Measurements from ENCODE around the gene IRF9. TPM values are rescaled to one million over a fixed set of nuclear protein-coding genes. Genes with fewer than 3 reads are reported as not detected.

IRF9 gene
- total and polyA plus RNA-seq, 4 donors: 75.3 to 124 (median 95.6) TPM

- Histone ChIP-seq H3K36me3 (ENCODE audit: control insufficient read depth in 4 of 4, insufficient read depth in 4 of 4, low read length in 4 of 4) (peaks cover 22 to 33% (median 23%) of the 10 kb centered on the region in 4 donors), H3K9me3 (ENCODE audit: control insufficient read depth in 4 of 4, insufficient read depth in 3 of 4, low read length in 3 of 4) (no peaks in the 10 kb centered on the region), H3K27me3 (ENCODE audit: control insufficient read depth in 3 of 3, insufficient read depth in 3 of 3, low read length in 2 of 3) (no peaks in the 10 kb centered on the region), H3K4me3 (no peak overlapping the region), H3K9ac (ENCODE audit: insufficient read depth in 1 of 2, low read length in 2 of 2) (no peak overlapping the region), H3K4me1 (ENCODE audit: control insufficient read depth in 5 of 5, insufficient read depth in 5 of 5, low read length in 5 of 5) (peaks cover 0 to 18% (median 7%) of the 10 kb centered on the region in 5 donors), H3K27ac (ENCODE audit: low read depth in 1 of 2, low read length in 1 of 2) (no peak overlapping the region)
- TF ChIP-seq CTCF (IDR thresholded peaks at IDR 0.05; ENCODE audit: control extremely low read depth, extremely low read depth): no peak
- 67 to 77% methylated on average over 6 of the region's 6 CpGs for WGBS, 2 donors
- no peak for ATAC-seq (ENCODE audit: insufficient read depth, low FRiP score)
- DNase-seq: peak in 1 of 3 donors; percentile 54
Measured at GRCh38 chr14:24116128-24116814, 44.8 kb upstream of the IRF9 start.

- no peak overlapping the region for H3K4me3 ChIP-seq
- peaks cover 0 to 18% (median 7%) of the 10 kb centered on the region in 5 donors for H3K4me1 ChIP-seq (ENCODE audit: control insufficient read depth in 5 of 5, insufficient read depth in 5 of 5, low read length in 5 of 5)
- H3K36me3 ChIP-seq (ENCODE audit: control insufficient read depth in 4 of 4, insufficient read depth in 4 of 4, low read length in 4 of 4): peaks cover 23 to 38% (median 25%) of the 10 kb centered on the region in 4 donors
- no peak overlapping the region for H3K27ac ChIP-seq (ENCODE audit: low read depth in 1 of 2, low read length in 1 of 2)
- DNase-seq: no peak
- no peaks in the 10 kb centered on the region for H3K9me3 ChIP-seq (ENCODE audit: control insufficient read depth in 4 of 4, insufficient read depth in 3 of 4, low read length in 3 of 4)
- WGBS, 2 donors: 87 to 90% methylated on average over 6 of the region's 6 CpGs
- no peak overlapping the region for H3K9ac ChIP-seq (ENCODE audit: insufficient read depth in 1 of 2, low read length in 2 of 2)
- no peak for TF ChIP-seq CTCF (IDR thresholded peaks at IDR 0.05; ENCODE audit: control extremely low read depth, extremely low read depth)
- ATAC-seq (ENCODE audit: insufficient read depth, low FRiP score): no peak
- no peaks in the 10 kb centered on the region for H3K27me3 ChIP-seq (ENCODE audit: control insufficient read depth in 3 of 3, insufficient read depth in 3 of 3, low read length in 2 of 3)
Measured at GRCh38 chr14:24117179-24117578, 43.9 kb upstream of the IRF9 start.

DNA sequence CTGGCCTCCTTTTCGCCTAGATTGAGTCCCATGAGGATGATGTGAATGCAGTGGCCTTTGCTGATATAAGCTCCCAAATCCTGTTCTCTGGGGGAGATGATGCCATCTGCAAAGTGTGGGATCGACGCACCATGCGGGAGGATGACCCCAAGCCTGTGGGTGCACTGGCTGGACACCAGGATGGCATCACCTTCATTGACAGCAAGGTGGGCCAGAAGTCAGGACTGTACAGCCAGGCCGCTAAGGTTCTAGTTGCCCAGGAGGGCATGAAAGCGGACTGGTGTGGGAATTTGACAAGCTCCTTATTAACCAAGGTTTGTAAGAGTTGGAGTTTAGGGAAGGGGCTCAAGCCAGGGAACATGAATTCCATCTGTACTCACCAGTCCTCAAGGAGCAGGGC lies 41.4 kb upstream of the IRF9 start:
- DNase-seq (no peak), ATAC-seq (ENCODE audit: insufficient read depth, low FRiP score) (no peak)
- Histone ChIP-seq H3K36me3 (ENCODE audit: control insufficient read depth in 4 of 4, insufficient read depth in 4 of 4, low read length in 4 of 4) (peaks cover 26 to 56% (median 31%) of the 10 kb centered on the region in 4 donors), H3K27me3 (ENCODE audit: control insufficient read depth in 3 of 3, insufficient read depth in 3 of 3, low read length in 2 of 3) (no peaks in the 10 kb centered on the region), H3K9ac (ENCODE audit: insufficient read depth in 1 of 2, low read length in 2 of 2) (no peak overlapping the region), H3K27ac (ENCODE audit: low read depth in 1 of 2, low read length in 1 of 2) (no peak overlapping the region), H3K4me1 (ENCODE audit: control insufficient read depth in 5 of 5, insufficient read depth in 5 of 5, low read length in 5 of 5) (peaks cover 0 to 14% (median 7%) of the 10 kb centered on the region in 5 donors), H3K4me3 (no peak overlapping the region), H3K9me3 (ENCODE audit: control insufficient read depth in 4 of 4, insufficient read depth in 3 of 4, low read length in 3 of 4) (no peaks in the 10 kb centered on the region)
- TF ChIP-seq CTCF (IDR thresholded peaks at IDR 0.05; ENCODE audit: control extremely low read depth, extremely low read depth): no peak
- 98% methylated on average over 6 of the region's 6 CpGs for WGBS, 2 donors

All from lung (tissue), 12 donors.